Smooth muscle cell of the pulmonary artery (primary cell): ENCODE results near the gene FAM149A. TPM values are rescaled to one million over a fixed set of nuclear protein-coding genes. Genes with fewer than 3 reads are reported as not detected.

Experiments used
- total RNA-seq: library from RNA; depleted of rRNA; stranded (reverse); fragments of >200 nt; gene quantifications from 2 replicates; pipeline ENCODE4 v1.2.3, GENCODE V29; 2014

FAM149A gene
- 3.1 and 3.6 TPM in 2 replicates for total RNA-seq

DNA sequence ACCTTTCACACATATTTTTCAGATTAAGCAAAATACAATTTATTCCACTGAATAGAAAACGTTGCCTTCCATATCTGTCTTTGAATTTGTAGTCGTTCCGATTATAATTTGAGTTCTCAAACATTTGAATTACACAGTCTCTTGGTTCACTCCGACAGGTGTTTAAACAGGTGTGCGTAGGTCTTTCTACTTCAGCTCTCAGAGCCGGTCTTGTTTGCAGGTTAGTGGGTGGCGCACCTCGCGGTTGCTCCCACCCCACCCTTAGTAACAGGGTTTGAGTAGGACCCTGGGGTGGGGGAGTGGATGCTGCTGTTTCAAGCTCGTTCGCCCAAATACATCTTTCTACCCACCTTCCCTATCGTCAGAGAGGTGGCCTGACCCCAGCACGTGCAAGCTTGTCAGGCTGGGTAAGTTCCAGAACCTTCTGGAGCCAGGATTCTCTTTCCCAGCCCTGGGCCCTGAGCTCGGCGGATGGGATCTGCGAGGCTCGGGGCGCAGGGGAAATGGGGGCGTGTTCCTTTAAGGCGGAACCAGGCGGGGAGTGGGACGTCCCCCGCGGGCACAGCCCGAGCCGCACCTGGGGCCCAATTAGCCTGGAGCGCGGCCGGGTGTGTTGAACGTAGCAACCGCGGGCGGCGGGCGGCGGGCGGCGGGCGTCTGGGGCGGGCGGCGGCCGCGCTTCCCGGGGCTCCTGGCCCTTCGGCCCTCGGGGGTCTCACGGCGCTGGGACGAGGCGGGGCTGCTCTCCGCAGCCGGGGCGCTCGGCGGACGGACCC lies at the start of gene FAM149A:
Gene FAM149A (plus strand): TSS at position 591 of the 776 bp plus-strand sequence.

DNA sequence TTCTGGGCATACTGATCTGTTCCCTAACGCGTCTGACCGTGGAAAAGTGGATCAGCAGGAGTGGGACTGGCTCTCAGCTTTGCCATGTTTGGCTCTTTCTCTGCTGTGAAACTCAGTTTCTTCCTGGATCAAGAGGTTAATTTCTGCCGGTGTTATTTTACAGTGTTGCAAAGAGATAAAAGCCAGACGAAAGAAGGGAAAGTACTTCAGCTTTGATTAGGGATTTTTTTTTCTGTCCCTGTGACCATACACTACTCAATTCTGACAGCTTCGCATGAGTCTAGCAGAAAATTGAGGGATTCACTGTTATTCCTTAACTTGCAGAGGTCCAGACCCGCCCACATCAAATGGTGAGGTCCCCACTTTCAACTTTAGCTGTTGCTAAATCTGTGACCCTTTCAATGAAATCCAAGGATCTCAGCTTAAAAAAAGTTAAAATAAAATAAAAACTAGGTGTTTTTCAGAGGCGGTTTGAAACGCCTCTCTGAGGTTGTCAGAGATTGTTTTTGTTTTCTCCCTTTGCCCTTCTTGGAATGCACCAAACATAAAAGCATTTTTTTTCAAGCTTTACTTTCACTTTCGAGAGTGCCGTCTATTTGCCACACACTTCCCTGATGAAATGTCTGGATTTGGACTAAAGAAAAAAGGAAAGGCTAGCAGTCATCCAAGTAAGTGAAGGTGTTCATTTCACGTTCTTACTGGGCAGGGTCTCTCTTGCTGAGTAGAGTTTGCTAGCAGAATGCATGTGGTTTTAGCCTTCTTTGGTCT lies 35.7 kb upstream of the FAM149A start, which contains the start of gene TLR3:
Gene TLR3 (plus strand): TSS at position 576 of the 768 bp plus-strand sequence. CDS start 7,464 bp downstream, outside the sequence.

DNA sequence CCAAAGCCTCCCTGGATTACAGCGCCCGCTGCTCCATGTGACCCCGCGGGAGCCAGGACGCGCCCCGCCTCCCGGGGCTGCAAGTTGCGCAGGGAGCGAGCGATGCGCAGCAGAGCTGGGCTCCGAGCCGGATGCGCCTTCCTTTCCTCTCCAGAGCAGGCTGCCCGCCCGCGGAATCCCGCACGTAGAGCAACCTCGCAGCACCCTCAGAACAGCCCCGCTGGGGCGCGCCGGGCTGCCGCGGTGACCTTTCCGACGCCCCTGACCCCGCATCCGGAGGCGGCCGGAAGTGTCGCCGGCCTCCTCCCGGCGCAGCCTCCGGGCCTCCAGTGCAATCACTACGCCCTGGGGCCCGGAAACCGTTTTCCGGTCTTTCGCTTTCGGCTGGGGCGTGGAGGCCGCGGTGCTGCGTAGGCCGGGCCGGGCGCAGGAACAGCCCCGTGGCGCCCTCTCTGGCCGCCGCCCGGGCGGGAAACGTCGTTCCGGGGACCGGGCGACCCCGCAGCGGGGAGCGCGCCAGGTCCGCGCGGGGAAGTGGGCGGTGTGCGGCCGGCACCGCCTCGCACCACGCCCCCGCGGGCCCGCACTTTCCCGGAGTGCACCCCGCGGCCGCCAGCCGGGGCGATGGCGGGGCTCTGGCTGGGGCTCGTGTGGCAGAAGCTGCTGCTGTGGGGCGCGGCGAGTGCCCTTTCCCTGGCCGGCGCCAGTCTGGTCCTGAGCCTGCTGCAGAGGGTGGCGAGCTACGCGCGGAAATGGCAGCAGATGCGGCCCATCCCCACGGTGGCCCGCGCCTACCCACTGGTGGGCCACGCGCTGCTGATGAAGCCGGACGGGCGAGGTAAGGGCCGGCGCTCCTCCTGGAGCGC lies 86.9 kb downstream of the FAM149A start, which contains the start of gene CYP4V2:
Gene CYP4V2 (plus strand): TSS at position 368 of the 866 bp plus-strand sequence. CDS start 257 bp downstream, at position 625.

Other genes starting within 250 kb of the FAM149A start
- gene TLR3, start 35.5 kb upstream of the FAM149A start, total RNA-seq: 3.1 and 8.1 TPM in 2 replicates
- gene CYP4V2, start 86.9 kb downstream of the FAM149A start, total RNA-seq: 12.3 and 25.5 TPM in 2 replicates
- gene KLKB1, start 122.8 kb downstream of the FAM149A start, total RNA-seq: 0.26 and 0.33 TPM in 2 replicates
- not detected in 2 replicates for gene F11, start 161.5 kb downstream of the FAM149A start, total RNA-seq